ENCODE results near the gene ADCY6.

ADCY6 gene

GRCh38 chr12:48788854-48789775 is at the start of gene ADCY6:
Gene ADCY6 (minus strand): TSS chr12:48789089. CDS start chr12:48783434, 5,655 bp downstream.
- peak; percentile 37 for DNase-seq

GRCh38 chr12:48838048-48838447 is 49.2 kb upstream of the ADCY6 start:
- no peak for DNase-seq

- no peak for DNase-seq
Measured at GRCh38 chr12:48832321-48833060, 43.6 kb upstream of the ADCY6 start.

- no peak for DNase-seq
Measured at GRCh38 chr12:48831257-48831656, 42.4 kb upstream of the ADCY6 start.

GRCh38 chr12:48828841-48829575 is 40.1 kb upstream of the ADCY6 start:
- no peak for DNase-seq

GRCh38 chr12:48828293-48828692 is 39.4 kb upstream of the ADCY6 start:
- DNase-seq = no peak

- DNase-seq = no peak
Measured at GRCh38 chr12:48827513-48828096, 38.7 kb upstream of the ADCY6 start.

GRCh38 chr12:48827026-48827425 is 38.1 kb upstream of the ADCY6 start:
- no peak for DNase-seq

- DNase-seq = no peak
Measured at GRCh38 chr12:48826209-48826855, 37.4 kb upstream of the ADCY6 start.

GRCh38 chr12:48824905-48825304 is 36.0 kb upstream of the ADCY6 start:
- no peak for DNase-seq

GRCh38 chr12:48824112-48824511 is 35.2 kb upstream of the ADCY6 start:
- peak; percentile 19 for DNase-seq

GRCh38 chr12:48823281-48823680 is 34.4 kb upstream of the ADCY6 start:
- DNase-seq = no peak

- DNase-seq = no peak
Measured at GRCh38 chr12:48822711-48823110, 33.8 kb upstream of the ADCY6 start.

GRCh38 chr12:48822139-48822538 is 33.2 kb upstream of the ADCY6 start:
- no peak for DNase-seq

GRCh38 chr12:48819986-48820725 is 31.3 kb upstream of the ADCY6 start:
- no peak for DNase-seq

GRCh38 chr12:48818831-48819590 is 30.1 kb upstream of the ADCY6 start:
- no peak for DNase-seq

GRCh38 chr12:48817873-48818830 is 29.3 kb upstream of the ADCY6 start, which contains the start of gene CACNB3:
Gene CACNB3 (plus strand): TSS chr12:48818496. CDS start chr12:48818930, 434 bp downstream.
- DNase-seq = peak; percentile 74

GRCh38 chr12:48816143-48816854 is 27.4 kb upstream of the ADCY6 start:
- DNase-seq = no peak
